HepG2 (cell line): ENCODE results near the gene CFTR. TPM values are rescaled to one million over a fixed set of nuclear protein-coding genes. Genes with fewer than 3 reads are reported as not detected.
A peak's percentile ranks its signal among the peaks of the same experiment; 100 is the strongest.

Experiments
- ATAC-seq: fragments of 200-7000 bp; cut with Tn5 transposase; 3 replicates; pipeline ENCODE4 v1.9.1; 2020; ENCODE audit warnings: mild to moderate bottlenecking, moderate library complexity
- BruUV-seq: library from RNA; stranded (reverse); fragments of 400-500 nt; replicated peaks from 2 replicates; lab custom pipeline; 2021; lab: Mats Ljungman, UMichigan
- CTCF ChIA-PET: fragments of 300-600 bp; formaldehyde crosslinking; extraction: SDS; loops from one replicate; lab custom pipeline; 2021; ENCODE audit warnings: low total read pairs, inconsistent platforms, low intra/inter-chr PET ratio; lab: Yijun Ruan, JAX
- POLR2A ChIA-PET: fragments of 350-600 bp; sonication (Branson Sonifier 250); formaldehyde crosslinking; loops from one replicate; lab custom pipeline; 2020; ENCODE audit warnings: antibody characterized with exemption, inconsistent platforms; lab: Yijun Ruan, JAX
- DNase-seq: peaks from one replicate; pipeline ENCODE4 v3.0.0-alpha.2; 2015; ENCODE audit warnings: low spot score
- FAIRE-seq: peaks from 3 replicates; lab custom pipeline; 2011; peaks lifted over from hg19 to GRCh38; lab: Jason Lieb, UNC
- H2AFZ ChIP-seq: one replicate; pipeline ENCODE4 v1.6.1; 2011; ENCODE audit warnings: low read length, inconsistent platforms
- H3K27ac ChIP-seq: fragments of 300-600 bp; 3 replicates; pipeline ENCODE4 v1.8.0; 2011; ENCODE audit warnings: mixed run types, mild to moderate bottlenecking, mixed read lengths, low read length, inconsistent platforms; ENCODE audit not compliant: insufficient read depth; ENCODE audit errors: extremely low read length
- H3K27me3 ChIP-seq, 2 experiments: fragments of 200-600 bp in 1 of 2; 2 replicates in 1 of 2; 3 replicates in 1 of 2; pipeline versions ENCODE4 v1.6.0 to v1.8.0; 2011; ENCODE audit warnings: low read length in 2 of 2, mild to moderate bottlenecking in 2 of 2, moderate library complexity in 2 of 2, inconsistent platforms in 1 of 2; ENCODE audit not compliant: insufficient read depth in 2 of 2, control insufficient read depth in 1 of 2
- H3K36me3 ChIP-seq, 2 experiments: fragments of 200-600 bp in 1 of 2; replicated peaks in 1 of 2; 2 replicates in 1 of 2; 3 replicates in 1 of 2; pipeline versions ENCODE4 v1.5.1 to v1.8.0; 2011; ENCODE audit warnings: low read length in 2 of 2, inconsistent platforms in 1 of 2; ENCODE audit not compliant: insufficient read depth in 2 of 2, control insufficient read depth in 1 of 2
- H3K4me1 ChIP-seq: 2 replicates; pipeline ENCODE4 v1.5.1; 2012; ENCODE audit warnings: low read length, inconsistent platforms; ENCODE audit not compliant: insufficient read depth
- H3K4me2 ChIP-seq: 2 replicates; pipeline ENCODE4 v1.6.0; 2011; ENCODE audit warnings: low read depth, low read length, inconsistent platforms
- H3K4me3 ChIP-seq, 3 experiments: fragments of 200-600 bp in 1 of 3; sonication (generic), shearing (Covaris generic) in 1 of 3; replicated peaks in 1 of 3; 2 replicates each; pipeline ENCODE4 v1.5.1; 2011 to 2016; ENCODE audit warnings: low read length in 3 of 3, inconsistent platforms in 2 of 3, low read depth in 2 of 3, mild to moderate bottlenecking in 2 of 3, control low read depth in 1 of 3, mixed read lengths in 1 of 3; ENCODE audit not compliant: insufficient read depth in 1 of 3
- H3K79me2 ChIP-seq: one replicate; pipeline ENCODE4 v1.6.1; 2011; ENCODE audit warnings: low read length, inconsistent platforms; ENCODE audit not compliant: insufficient read depth
- H3K9ac ChIP-seq: 2 replicates; pipeline ENCODE4 v1.6.0; 2011; ENCODE audit warnings: mild to moderate bottlenecking, low read depth, low read length, inconsistent platforms; ENCODE audit not compliant: insufficient read depth
- H3K9me3 ChIP-seq: 2 replicates; pipeline ENCODE4 v1.5.1; 2012; ENCODE audit warnings: mild to moderate bottlenecking, low read length
- H4K20me1 ChIP-seq: 2 replicates; pipeline ENCODE4 v1.6.0; 2011; ENCODE audit warnings: inconsistent platforms, mild to moderate bottlenecking, low read length, moderate library complexity; ENCODE audit not compliant: insufficient read depth
- KMT2A ChIP-seq: sonication (generic); formaldehyde crosslinking; IDR thresholded peaks from 2 replicates; pipeline ENCODE4 v1.4.0; 2020; ENCODE audit warnings: missing genetic modification reagents
- NFE2L2 ChIP-seq: fragments of 150-350 bp; IDR thresholded peaks from 2 replicates; pipeline ENCODE4 v1.6.1; 2014; ENCODE audit warnings: low read length
- ZMYM3 ChIP-seq: sonication (generic); formaldehyde crosslinking; IDR thresholded peaks from 2 replicates; pipeline ENCODE4 v1.5.1; 2020; ENCODE audit warnings: mild to moderate bottlenecking, missing genetic modification reagents
- WGBS: methylation state at CpG from one replicate; pipeline ENCODE4 v1.1.6; 2017; ENCODE audit warnings: low lambda C conversion rate; 5-methylcytosine and 5-hydroxymethylcytosine counted together
- in situ Hi-C: cut with HindIII; loops from 2 replicates; pipeline ENCODE4 v1.10.0; 2017; ENCODE audit warnings: low pct_unique_long_range_greater_than_20kb; ENCODE audit not compliant: extremely low pct_ligation_motif_present
- intact Hi-C: fragments of 100-400 bp; cut with micrococcal nuclease; formaldehyde crosslinking; loops from one replicate; pipeline ENCODE4 v1.10.0; 2022; ENCODE audit not compliant: unreplicated experiment
- polyA plus RNA-seq, 8 experiments: library from polyadenylated mRNA; depleted of rRNA in 3 of 8; stranded (reverse) in 7 of 8; unstranded in 1 of 8; fragments of >200 nt; fragmentation: Illumina TruSeq in 4 of 8; extraction: Trizol in 4 of 8; gene quantifications; 2 replicates each; pipeline versions ENCODE4 v1.2.1 to v1.2.3, GENCODE V29; 2011 to 2016; ENCODE audit warnings: low read depth in 4 of 8, missing spikeins in 1 of 8, mixed read lengths in 1 of 8; ENCODE audit not compliant: insufficient read depth in 1 of 8
- total RNA-seq, 5 experiments: library from RNA; depleted of rRNA; stranded (reverse); fragments of >200 nt; fragmentation: Illumina TruSeq; extraction: Trizol; gene quantifications; 2 replicates each; pipeline ENCODE4 v1.2.3, GENCODE V29; 2016; ENCODE audit warnings: low read depth in 1 of 5
- TF ChIP-seq, protein P1 (sequence below): sonication (generic); formaldehyde crosslinking; IDR thresholded peaks from 2 replicates; pipeline ENCODE4 v1.4.0; 2020; ENCODE audit warnings: mild to moderate bottlenecking, missing genetic modification reagents

Gene CFTR
- total and polyA plus RNA-seq, 2 of the 13 experiments (the other 11 are each of a cell fraction or from before 2014, with no cell fraction given), result not detected

DNA sequence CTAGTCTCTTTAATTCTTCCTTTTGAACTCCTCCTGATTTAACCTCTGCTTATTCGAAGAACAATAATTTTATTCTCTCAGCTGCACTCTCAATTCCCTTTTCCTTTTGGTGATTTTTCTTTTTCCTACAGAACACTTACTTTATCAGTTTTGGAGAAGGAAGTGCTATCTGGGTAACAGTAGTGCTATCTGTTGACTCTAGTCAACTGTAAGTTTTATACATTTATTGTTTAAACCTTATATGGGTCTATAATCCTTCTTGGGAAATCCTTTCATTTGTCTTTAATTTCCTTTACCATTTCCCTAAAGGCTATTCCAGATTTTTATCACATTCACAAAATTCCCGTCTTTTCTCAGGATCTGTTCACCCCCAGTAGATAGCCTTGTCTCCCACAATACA lies 64.2 kb downstream of the CFTR start (continued):
- TF ChIP-seq KMT2A (CRISPR knock-in tag), result no peak

GRCh38 chr7:117548035-117548434 lies 68.2 kb downstream of the CFTR start:
- Histone ChIP-seq H3K27me3 (no peaks in the 10 kb centered on the region), H3K4me2 (no peak overlapping the region), H3K4me3 (no peak overlapping the region), H3K27ac (no peak overlapping the region), H3K79me2 (no peaks in the 10 kb centered on the region), H3K9me3 (no peaks in the 10 kb centered on the region), H3K4me1 (no peaks in the 10 kb centered on the region), H3K36me3 (no peaks in the 10 kb centered on the region), H2AFZ (no peak overlapping the region), H4K20me1 (no peaks in the 10 kb centered on the region), H3K9ac (no peak overlapping the region)
- DNase-seq, result no peak
- WGBS, result 2% methylated on average over 2 of the region's 2 CpGs
- in situ Hi-C loops (no loop called here), intact Hi-C loops (no loop called here)
- no TSS peak for BruUV-seq
- POLR2A ChIA-PET, result no interaction called here
- TF ChIP-seq ZMYM3 (CRISPR knock-in tag) (no peak), NFE2L2 (peak; percentile 27; the same call in 1 of the 2 replicates)
- CTCF ChIA-PET, result no interaction called here
- FAIRE-seq, result no peak
- no peak for ATAC-seq

DNA sequence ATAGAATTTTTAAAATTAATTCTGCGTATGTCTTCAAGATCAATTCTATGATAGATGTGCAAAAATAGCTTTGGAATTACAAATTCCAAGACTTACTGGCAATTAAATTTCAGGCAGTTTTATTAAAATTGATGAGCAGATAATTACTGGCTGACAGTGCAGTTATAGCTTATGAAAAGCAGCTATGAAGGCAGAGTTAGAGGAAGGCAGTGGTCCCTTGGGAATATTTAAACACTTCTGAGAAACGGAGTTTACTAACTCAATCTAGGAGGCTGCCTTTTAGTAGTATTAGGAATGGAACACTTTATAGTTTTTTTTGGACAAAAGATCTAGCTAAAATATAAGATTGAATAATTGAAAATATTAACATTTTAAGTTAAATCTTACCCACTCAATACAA lies 70.8 kb downstream of the CFTR start:
- no peak overlapping the region for H3K4me3 ChIP-seq
- no peaks in the 10 kb centered on the region for H3K79me2 ChIP-seq
- ChIA-PET CTCF (no interaction called here), POLR2A (no interaction called here)
- ATAC-seq (no peak), DNase-seq (no peak), FAIRE-seq (no peak)
- no peaks in the 10 kb centered on the region for H3K4me1 ChIP-seq
- no peak overlapping the region for H3K27ac ChIP-seq
- in situ Hi-C loops (no loop called here), intact Hi-C loops (no loop called here)
- BruUV-seq, result no TSS peak
- H3K9me3 ChIP-seq, result no peaks in the 10 kb centered on the region
- no peak overlapping the region for H3K9ac ChIP-seq
- H3K27me3 ChIP-seq, result no peaks in the 10 kb centered on the region
- WGBS, result 49% methylated on average over 2 of the region's 2 CpGs
- H2AFZ ChIP-seq, result no peak overlapping the region
- H3K4me2 ChIP-seq, result no peak overlapping the region
- TF ChIP-seq, protein P1, sequence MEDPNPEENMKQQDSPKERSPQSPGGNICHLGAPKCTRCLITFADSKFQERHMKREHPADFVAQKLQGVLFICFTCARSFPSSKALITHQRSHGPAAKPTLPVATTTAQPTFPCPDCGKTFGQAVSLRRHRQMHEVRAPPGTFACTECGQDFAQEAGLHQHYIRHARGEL (CRISPR knock-in tag), result no peak
- H3K36me3 ChIP-seq, result no peaks in the 10 kb centered on the region
- no peaks in the 10 kb centered on the region for H4K20me1 ChIP-seq
